ENCODE results near the gene NCAPG2. TPM values are rescaled to one million over a fixed set of nuclear protein-coding genes. Genes with fewer than 3 reads are reported as not detected.
"Not testable (repeated sequence)": the region's sequence is repeated elsewhere in the genome, so short reads cannot be mapped to it uniquely, and the experiment has no call there.

NCAPG2 gene
- total RNA-seq, 2 experiments from 2014 or later = 61.8 to 111 TPM

DNA sequence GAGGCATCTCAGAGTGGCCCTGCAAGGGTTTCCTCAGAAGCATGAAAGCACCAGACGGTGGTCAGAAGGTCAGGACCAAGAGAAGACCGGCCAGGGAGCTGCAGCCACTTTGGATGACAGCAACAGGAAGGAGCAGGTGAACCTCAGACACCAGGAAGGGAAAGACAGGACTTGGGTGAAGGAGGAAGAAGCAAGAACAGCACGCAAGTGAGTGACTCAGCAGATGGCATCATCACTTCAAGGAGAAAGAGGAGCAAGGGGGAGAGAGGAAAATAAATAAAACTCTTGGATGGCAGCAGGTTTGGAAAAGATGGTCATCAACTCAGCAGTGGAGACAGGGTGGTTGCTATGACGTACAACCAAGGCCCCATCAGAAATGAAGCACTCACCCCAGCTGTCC lies 31.6 kb downstream of the NCAPG2 start:
- intact Hi-C loops (cut with micrococcal nuclease; ENCODE audit: unreplicated experiment) = no loop called here
- BruUV-seq (replicated peaks) = no TSS peak
- no peak for DNase-seq (ENCODE audit: low spot score)
- Histone ChIP-seq H3K36me3 (ENCODE audit: insufficient read depth, low read length) (peaks cover 91% of the 10 kb centered on the region), H3K4me2 (ENCODE audit: low read length) (no peak overlapping the region), H2AFZ (ENCODE audit: low read length) (no peak overlapping the region), H3K9me2 (ENCODE audit: insufficient read depth, low read length) (no peaks in the 10 kb centered on the region), H3K4me3 (ENCODE audit: low read depth, low read length, poor library complexity, severe bottlenecking) (no peak overlapping the region), H3K4me1 (ENCODE audit: insufficient read depth, low read length, poor library complexity, severe bottlenecking) (no peaks in the 10 kb centered on the region), H3K9me3 (ENCODE audit: low read length) (no peaks in the 10 kb centered on the region), H4K20me1 (ENCODE audit: insufficient read depth, low read length) (no peaks in the 10 kb centered on the region), H3K79me2 (ENCODE audit: insufficient read depth, low read depth, low read length) (no peaks in the 10 kb centered on the region), H3K27ac (ENCODE audit: low read depth, low read length, poor library complexity, severe bottlenecking) (no peak overlapping the region)
- ChIA-PET POLR2A (no interaction called here), CTCF (ENCODE audit: unreplicated experiment) (no interaction called here)
- TF ChIP-seq, protein P1, sequence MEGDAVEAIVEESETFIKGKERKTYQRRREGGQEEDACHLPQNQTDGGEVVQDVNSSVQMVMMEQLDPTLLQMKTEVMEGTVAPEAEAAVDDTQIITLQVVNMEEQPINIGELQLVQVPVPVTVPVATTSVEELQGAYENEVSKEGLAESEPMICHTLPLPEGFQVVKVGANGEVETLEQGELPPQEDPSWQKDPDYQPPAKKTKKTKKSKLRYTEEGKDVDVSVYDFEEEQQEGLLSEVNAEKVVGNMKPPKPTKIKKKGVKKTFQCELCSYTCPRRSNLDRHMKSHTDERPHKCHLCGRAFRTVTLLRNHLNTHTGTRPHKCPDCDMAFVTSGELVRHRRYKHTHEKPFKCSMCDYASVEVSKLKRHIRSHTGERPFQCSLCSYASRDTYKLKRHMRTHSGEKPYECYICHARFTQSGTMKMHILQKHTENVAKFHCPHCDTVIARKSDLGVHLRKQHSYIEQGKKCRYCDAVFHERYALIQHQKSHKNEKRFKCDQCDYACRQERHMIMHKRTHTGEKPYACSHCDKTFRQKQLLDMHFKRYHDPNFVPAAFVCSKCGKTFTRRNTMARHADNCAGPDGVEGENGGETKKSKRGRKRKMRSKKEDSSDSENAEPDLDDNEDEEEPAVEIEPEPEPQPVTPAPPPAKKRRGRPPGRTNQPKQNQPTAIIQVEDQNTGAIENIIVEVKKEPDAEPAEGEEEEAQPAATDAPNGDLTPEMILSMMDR (conservative IDR thresholded peaks at IDR 0.05; ENCODE audit: low read length) = no peak
- no peak for TF ChIP-seq EZH2phosphoT487 (IDR thresholded peaks at IDR 0.05; ENCODE audit: borderline replicate concordance, low read depth, low read length)

DNA sequence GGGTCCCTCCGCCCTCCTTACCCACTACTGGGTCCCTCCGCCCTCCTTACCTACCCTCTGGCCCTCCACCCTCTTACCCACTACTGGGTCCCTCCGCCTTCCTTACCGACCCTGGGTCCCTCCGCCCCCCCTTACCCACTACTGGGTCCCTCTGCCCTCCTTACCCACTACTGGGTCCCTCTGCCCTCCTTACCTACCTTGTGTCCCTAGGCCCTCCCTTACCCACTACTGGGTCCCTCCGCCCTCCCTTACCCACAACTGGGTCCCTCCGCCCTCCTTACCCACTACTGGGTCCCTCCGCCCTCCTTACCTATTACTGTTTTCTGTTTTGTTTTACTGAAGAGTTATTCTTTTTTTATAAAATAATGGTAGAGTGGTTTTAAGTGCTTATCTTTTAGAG lies 36.5 kb downstream of the NCAPG2 start:
- intact Hi-C loops (cut with micrococcal nuclease; ENCODE audit: unreplicated experiment); POLR2A ChIA-PET; CTCF ChIA-PET (ENCODE audit: unreplicated experiment): not testable (repeated sequence)

DNA sequence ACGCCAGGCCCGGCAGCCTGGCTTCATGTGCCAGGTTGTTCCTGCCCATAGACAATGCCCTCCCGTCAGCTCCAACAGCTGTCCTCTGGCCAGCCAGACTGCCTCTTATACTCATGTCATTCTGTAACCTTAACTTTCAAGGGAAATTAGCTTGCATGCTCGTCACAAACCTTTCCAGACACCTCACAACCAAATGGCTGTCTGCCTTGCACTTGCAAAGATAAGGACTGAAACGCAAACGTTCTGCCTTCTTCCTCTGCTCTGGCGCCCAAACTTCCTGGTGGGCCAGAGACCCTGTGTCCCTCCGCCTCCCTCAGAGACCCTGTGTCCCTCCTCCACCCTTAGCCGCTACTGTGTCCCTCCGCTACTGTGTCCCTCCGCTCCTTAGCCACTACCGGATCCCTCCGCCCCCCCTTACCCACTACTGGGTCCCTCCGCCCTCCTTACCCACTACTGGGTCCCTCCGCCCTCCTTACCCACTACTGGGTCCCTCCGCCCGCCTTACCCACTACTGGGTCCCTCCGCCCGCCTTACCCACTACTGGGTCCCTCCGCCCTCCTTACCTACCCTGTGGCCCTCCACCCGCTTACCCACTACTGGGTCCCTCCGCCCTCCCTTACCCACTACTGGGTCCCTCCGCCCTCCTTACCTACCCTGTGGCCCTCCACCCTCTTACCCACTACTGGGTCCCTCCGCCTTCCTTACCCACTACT lies 37.5 kb downstream of the NCAPG2 start:
- H3K9me3 ChIP-seq (ENCODE audit: low read length) = not testable (repeated sequence)

More for the DNA sequence above, 36.5 kb downstream of the NCAPG2 start:
- not testable (repeated sequence) for H3K79me2 ChIP-seq (ENCODE audit: insufficient read depth, low read depth, low read length); DNase-seq (ENCODE audit: low spot score); H3K4me2 ChIP-seq (ENCODE audit: low read length); BruUV-seq (replicated peaks); H3K4me1 ChIP-seq (ENCODE audit: insufficient read depth, low read length, poor library complexity, severe bottlenecking); H3K9me2 ChIP-seq (ENCODE audit: insufficient read depth, low read length); H3K9me3 ChIP-seq (ENCODE audit: low read length); H3K4me3 ChIP-seq (ENCODE audit: low read depth, low read length, poor library complexity, severe bottlenecking); H4K20me1 ChIP-seq (ENCODE audit: insufficient read depth, low read length); H3K27ac ChIP-seq (ENCODE audit: low read depth, low read length, poor library complexity, severe bottlenecking); H2AFZ ChIP-seq (ENCODE audit: low read length)
- peaks cover 79% of the 10 kb centered on the region for H3K36me3 ChIP-seq (ENCODE audit: insufficient read depth, low read length)

DNA sequence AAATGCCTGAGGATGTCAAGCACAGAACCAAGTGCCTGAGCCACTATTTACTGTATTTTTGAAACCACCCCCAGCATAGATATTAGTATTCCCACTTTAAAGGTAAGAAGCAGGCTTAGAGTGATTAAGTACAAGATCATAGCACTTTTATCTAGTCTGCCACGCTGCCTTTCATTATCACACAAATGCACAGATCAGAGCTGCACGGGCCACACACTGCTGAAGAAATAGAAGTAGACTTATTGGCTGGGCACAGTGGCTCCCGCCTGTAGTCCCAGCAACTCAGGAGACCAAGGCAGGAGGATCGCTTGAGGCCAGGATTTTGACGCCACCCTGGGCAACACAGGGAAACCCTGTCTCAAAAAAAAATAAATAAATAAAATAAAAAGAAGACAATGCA lies 38.2 kb downstream of the NCAPG2 start:
- intact Hi-C loops (cut with micrococcal nuclease; ENCODE audit: unreplicated experiment) = no loop called here
- TF ChIP-seq EZH2phosphoT487 (IDR thresholded peaks at IDR 0.05; ENCODE audit: borderline replicate concordance, low read depth, low read length) = no peak
- TF ChIP-seq, protein P1 (conservative IDR thresholded peaks at IDR 0.05; ENCODE audit: low read length) = no peak
- Histone ChIP-seq H3K27ac (ENCODE audit: low read depth, low read length, poor library complexity, severe bottlenecking) (no peak overlapping the region), H2AFZ (ENCODE audit: low read length) (no peak overlapping the region), H3K9me3 (ENCODE audit: low read length) (no peaks in the 10 kb centered on the region), H3K4me1 (ENCODE audit: insufficient read depth, low read length, poor library complexity, severe bottlenecking) (no peaks in the 10 kb centered on the region), H3K4me2 (ENCODE audit: low read length) (no peak overlapping the region), H3K4me3 (ENCODE audit: low read depth, low read length, poor library complexity, severe bottlenecking) (no peak overlapping the region), H3K79me2 (ENCODE audit: insufficient read depth, low read depth, low read length) (no peaks in the 10 kb centered on the region), H3K36me3 (ENCODE audit: insufficient read depth, low read length) (peaks cover 82% of the 10 kb centered on the region), H3K9me2 (ENCODE audit: insufficient read depth, low read length) (no peaks in the 10 kb centered on the region), H4K20me1 (ENCODE audit: insufficient read depth, low read length) (no peaks in the 10 kb centered on the region)
- no TSS peak for BruUV-seq (replicated peaks)
- DNase-seq (ENCODE audit: low spot score) = no peak
- POLR2A ChIA-PET = no interaction called here
- CTCF ChIA-PET (ENCODE audit: unreplicated experiment) = no interaction called here

More for the DNA sequence above, 37.5 kb downstream of the NCAPG2 start:
- BruUV-seq (replicated peaks); H3K4me1 ChIP-seq (ENCODE audit: insufficient read depth, low read length, poor library complexity, severe bottlenecking); H3K4me2 ChIP-seq (ENCODE audit: low read length); intact Hi-C loops (cut with micrococcal nuclease; ENCODE audit: unreplicated experiment); H2AFZ ChIP-seq (ENCODE audit: low read length); H3K27ac ChIP-seq (ENCODE audit: low read depth, low read length, poor library complexity, severe bottlenecking); POLR2A ChIA-PET; H4K20me1 ChIP-seq (ENCODE audit: insufficient read depth, low read length); H3K9me2 ChIP-seq (ENCODE audit: insufficient read depth, low read length); H3K79me2 ChIP-seq (ENCODE audit: insufficient read depth, low read depth, low read length); H3K4me3 ChIP-seq (ENCODE audit: low read depth, low read length, poor library complexity, severe bottlenecking); CTCF ChIA-PET (ENCODE audit: unreplicated experiment); DNase-seq (ENCODE audit: low spot score): not testable (repeated sequence)
- H3K36me3 ChIP-seq (ENCODE audit: insufficient read depth, low read length) = peaks cover 81% of the 10 kb centered on the region
